ENCODE results near the gene PAK4. TPM values are rescaled to one million over a fixed set of nuclear protein-coding genes. Genes with fewer than 3 reads are reported as not detected.
"Not testable (repeated sequence)": the region's sequence is repeated elsewhere in the genome, so short reads cannot be mapped to it uniquely, and the experiment has no call there.

PAK4 gene
- total RNA-seq, 1 experiment from 2014 or later: 7.1 TPM

DNA sequence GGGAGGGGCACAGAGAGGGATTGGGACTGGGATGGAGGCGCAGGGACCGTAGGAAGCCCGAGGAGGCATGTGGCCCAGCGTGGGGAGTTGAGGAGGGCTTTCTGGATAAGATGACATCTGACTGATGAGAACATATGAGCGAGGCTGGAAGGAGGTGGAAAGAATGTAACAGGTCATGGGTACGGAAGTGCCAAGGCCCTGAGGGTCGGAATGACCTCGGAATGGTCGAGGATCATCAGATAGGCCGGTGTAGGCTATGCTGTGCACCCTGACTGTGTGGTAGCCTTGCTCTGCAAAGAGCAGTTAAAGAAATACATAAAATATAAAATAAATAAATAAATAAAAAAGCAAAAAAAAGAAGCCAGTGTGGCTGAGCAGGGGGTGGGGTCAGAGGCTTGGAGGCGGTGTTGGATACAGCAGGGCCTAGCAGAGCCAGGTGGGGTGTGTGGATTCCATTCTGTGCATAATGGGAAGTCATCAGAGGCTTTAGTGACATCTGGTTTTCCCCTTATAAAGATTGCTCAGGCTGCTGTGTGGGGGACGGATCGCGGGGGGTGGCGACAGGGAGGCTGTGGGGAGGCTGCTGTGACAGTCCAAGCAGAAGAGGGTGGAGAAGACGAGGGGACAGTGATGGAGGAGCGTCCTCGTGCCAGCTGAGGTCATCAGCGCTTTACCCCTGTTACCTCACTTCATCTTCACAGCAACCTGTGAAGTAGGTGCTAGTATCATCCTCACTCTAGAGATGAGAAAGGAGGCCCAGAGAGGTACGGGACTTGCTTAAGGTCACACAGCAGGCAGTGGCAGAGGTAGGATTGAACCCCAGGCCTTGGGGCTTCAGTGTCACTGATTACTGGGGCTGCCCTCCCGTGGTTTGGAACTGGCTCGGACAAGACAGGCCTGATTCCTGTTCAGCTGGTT is 5.0 kb downstream of the PAK4 start:
- DNase-seq (ENCODE audit: low read depth): no peak

DNA sequence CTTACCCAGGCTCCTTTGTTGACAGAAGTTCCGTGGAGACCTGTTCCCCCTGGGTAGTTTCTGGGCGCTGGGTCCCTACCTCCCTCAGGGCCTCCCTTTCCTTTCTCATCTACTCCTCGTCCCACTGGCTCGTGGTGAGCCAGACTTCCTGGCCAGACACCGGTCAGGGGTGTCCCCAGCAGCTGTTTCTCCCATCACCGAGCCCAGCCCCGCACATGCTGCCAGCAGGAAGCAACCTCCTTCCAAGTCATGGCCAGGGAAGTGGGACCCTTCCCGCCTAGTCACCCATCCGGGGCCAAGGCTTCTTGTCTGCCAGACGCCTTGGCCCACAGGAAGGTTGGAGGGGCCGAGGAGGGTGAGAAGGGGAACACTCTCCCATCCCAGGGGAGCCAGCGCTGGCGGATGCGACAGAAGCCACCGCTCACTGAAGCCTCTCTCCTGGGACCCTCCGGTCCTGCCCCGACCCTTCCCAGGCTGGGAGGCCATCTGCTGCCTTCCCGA is 5.7 kb downstream of the PAK4 start:
- no peak for DNase-seq (ENCODE audit: low read depth)

DNA sequence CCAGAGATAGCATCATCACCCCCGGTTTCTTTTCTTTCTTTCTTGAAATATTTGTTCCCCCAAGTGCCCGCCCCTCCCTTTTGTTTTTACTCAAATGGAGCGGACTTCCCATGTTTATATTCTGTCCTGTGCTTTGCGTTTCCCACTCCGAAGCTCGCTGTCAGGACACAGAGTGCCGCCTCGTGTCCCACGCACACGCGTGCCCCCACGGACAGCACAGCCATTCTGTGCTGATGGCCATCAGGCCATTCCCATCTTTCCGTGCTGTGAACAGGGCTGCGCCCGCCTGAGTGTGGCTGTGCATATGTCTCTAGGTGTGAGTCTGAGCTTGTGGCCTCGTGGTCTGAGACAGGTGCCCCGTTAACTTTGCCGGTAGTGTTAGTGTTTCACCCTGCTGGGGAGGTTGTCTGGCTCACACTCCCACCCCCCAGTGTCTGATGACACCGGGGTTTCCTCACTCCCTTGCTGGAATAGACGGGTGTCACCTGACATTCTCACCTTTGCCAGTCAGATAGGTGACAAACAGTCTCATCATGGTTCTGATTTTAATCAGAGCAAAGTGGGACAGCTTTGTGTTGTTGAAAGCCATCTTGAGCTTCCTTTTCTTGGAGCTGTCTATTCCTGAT is 6.9 kb downstream of the PAK4 start:
- no peak for DNase-seq (ENCODE audit: low read depth)

DNA sequence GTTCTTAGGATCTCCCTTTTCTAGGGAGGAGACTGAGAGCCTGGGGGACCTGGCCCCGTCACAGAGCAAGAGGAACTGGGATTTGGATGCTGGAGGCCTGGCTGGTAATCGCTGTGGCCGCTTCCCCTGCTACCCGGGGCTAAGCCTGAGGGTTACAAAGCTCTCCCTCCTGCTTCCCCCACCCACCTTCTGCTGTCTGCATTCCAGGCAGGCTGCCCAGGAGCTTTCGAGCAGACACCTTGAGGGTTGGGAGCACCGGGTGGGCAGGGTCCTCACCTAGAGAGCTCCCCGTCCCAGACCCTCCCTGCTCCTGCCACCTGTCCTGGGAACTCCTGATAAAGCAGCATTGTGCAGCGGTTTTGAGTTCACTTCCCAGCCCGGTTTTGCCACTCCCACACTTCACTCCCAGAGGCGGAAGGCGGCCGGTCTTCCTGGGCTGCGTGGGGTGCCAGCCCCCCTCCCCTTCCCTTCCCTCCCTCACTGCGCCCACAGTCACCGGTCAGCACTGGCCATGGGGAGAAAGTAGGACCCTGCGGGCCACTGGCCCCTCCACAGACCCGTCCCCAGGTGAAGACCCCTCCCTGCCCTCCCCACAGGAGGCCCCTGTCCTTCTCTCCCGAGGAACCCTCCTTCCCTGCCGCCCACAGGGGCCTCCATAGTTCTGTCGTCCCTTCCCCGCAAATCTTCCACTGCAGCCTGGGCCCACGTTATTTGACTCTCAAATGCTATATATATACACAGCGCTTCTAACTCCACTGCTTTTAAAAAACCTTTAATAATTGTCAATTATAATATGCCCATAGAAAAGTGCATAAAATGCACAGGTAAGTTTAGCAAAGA is 8.1 kb downstream of the PAK4 start:
- no peak for DNase-seq (ENCODE audit: low read depth)

DNA sequence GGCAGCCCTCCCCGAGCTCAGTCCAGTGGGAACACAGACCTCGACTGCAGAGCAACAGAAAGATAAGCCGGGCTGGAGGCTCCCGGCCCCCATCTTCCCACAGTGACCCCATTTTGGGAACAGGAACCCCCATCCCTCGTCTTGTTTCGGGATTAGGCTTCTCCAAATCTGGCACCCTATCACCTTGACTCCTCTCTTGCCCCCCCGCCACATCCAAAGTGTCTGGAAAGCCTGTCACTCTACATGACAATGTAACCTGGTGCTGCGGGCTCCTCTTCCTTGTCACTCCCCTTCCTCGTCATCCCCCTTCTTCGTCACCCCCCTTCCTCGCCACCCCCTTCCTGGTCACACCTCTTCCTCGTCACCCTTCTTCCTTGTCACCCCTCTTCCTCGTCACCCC is 10.1 kb downstream of the PAK4 start:
- DNase-seq (ENCODE audit: low read depth): no peak

DNA sequence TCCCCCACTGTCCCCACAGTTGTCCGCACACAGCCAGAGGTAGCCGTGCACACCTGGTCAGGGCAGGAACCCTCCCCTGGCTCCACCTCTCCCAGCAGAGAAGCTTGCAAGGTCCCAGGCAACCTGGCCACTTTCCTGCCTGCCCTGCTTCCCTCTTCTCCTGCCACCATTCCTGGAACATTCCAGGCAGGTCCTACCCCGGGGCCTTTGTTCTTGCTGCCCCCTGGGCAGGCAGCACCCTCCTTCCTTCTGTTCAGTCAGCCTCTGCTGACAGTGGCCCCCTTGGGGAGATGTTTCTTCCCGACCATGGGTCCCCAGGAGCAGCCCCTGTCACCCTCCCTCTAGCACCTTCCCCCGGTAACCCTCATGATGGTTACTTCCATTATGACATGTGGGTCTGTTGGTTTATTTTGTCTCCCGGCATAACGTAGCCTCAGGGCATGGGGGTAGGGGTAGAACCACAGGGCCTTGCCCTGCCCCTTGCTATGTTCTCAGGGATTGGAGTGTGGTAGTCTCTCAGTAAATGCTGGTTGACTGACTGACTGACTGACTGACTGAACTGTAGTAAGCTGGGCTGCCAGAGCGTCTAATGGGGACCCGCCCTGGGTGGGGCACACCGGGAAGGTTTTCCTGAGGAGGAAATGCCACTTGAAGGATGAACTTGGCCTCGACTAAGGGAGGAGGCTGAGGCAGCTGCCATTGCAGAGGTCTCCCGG is 10.8 kb downstream of the PAK4 start:
- DNase-seq (ENCODE audit: low read depth): no peak

DNA sequence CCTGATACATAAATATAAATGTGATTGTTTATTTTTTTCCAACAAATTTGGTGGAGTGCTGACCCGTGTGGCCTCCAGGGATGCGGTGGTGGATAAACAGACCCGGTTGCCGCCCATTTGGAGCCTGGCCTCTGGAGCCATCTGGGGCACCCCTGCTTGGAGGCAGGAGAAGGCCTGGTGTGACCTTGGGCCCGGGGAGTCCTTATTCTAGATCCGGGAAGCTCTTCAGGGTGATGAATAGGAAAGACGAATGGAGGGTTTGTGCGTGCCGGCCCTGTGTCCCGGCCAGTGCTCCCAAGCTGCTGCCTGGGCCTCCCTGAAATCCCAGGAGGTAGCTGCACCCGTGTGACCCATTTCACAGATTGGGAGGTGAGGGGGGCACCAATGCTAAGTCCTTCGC is 11.5 kb downstream of the PAK4 start:
- DNase-seq (ENCODE audit: low read depth): no peak

DNA sequence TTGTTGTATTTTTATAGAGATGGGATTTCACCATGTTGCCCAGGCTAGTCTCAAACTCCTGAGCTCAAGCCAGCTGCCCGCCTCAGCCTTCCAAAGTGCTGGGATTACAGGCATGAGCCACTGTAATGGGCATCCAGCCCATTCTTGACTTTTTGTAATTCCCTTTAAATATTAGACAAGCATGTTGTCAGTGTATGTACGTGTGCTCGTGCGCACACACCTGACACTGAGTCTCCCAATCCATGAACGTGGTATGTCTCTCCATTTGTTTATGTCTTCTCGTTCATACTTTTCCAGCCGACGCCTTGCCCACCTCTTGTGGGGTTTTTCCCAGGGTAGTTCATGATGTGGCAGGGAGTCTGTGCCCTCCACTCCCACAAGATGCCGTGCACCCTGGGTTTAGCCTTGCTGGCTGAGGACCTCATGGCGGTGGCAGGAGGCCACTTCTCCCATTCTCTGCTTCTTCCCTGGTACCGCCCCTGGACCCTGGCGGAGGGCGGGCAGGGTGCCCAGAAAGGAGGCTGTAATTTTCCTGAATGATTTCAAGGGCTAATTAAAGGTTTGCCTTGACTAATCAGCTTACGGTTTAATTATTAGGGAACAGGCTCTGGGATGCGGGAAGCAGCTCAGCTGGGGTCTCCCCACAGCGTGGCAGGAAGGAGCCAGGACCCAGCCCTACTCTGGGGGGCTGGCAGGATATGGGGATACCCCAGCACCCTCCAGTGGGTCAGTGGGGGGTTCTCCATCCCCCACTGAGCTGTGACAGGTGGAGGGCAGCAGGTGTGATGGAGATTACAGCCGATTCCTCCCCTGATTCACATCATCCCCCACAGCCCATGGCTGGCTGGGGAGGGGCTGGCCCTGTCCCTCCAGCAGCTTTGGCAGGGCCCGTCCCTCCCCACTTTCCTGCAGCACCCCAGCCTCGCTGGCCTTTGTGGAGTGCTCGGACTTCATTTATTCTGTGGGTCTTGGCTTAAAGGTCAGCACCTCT is 12.9 kb downstream of the PAK4 start:
- DNase-seq (ENCODE audit: low read depth): no peak

DNA sequence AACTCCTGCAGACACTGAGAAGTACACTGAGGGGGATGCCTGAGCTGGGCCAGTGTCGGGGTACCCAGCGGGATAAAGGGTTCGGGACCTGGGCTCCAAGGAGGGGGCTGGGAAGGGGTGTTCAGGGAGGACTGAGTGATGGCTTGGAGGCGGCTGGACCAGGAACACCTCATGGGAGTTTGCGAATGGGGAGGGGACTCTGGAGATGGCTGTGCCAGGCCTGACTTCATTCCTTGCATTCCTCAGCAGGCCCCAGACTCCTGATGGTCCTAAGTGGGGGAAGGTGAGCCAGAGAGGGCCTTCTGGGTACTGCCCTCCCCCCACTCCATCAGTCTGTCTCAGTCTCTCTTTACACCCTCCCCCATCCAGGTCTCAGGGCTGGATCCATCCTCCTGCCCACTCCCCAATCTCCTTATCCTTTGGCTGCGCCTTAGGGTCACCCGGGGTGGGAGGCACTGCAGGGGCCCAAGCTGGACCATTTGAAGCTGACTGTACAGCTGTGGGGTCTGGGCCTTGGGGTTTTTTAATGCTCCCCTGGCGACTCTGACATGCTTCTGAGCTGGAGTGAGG is 13.8 kb downstream of the PAK4 start:
- DNase-seq (ENCODE audit: low read depth): no peak

DNA sequence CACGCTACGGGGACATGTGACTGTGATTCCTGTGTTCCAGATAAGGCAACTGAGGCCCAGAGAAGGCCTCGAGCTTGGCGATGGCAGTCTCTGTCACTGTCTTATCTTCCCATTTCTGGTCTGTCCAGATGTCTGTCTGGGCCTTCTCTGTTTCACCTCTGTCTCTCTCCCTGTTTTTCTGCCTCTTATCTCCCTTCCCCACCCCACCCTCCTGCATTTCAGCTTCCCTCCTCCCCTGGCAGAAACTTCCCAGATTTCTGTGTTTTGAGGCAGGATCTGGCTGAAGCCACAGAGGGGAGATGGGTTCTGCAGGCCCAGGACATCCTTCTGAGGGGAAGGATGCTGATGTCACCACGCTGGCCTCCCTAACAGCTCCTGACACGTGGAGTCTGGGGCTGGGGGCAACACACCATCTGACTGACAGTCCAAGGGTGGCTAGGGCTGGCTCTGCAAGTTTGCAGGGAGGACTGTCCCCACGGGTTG is 14.4 kb downstream of the PAK4 start:
- DNase-seq (ENCODE audit: low read depth): no peak

DNA sequence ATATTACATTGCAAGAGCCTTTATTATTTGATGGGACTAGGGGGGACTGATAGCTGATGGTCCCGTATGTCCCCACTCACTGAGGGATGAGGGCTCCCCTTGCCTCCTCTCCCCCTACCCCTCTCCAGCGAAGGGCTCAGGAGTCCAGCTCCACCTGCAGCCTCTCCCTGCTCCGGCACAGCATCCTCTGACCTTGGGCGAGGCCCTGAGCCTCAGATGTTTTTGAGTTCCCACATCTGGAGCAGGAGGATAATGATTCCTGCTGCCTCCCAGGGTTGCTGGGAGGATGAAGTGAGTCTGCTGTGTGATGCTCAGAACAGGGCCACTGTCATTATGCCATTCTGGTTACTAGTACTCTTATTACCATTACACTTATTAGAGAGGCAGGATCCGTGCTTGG is 15.0 kb downstream of the PAK4 start:
- DNase-seq (ENCODE audit: low read depth): no peak

DNA sequence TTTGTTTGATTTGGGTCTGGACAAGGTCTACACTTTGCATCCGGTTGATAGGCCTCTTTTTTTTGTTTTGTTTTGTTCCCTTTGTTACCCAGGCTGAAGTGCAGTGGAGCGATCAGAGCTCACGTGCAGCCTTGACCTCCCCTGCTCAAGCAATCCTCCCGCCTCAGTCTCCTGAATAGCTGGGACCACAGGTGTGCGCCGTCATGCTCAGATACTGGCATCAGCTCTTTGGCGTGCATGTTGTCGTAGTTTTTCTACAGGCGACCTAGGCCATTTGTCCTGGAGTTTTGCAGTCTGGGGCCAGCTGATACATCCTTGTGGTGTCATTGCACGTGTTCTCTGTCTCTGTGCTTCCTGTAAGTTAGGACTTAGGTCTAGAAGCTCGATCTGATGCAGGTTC is 16.3 kb downstream of the PAK4 start:
- no peak for DNase-seq (ENCODE audit: low read depth)

DNA sequence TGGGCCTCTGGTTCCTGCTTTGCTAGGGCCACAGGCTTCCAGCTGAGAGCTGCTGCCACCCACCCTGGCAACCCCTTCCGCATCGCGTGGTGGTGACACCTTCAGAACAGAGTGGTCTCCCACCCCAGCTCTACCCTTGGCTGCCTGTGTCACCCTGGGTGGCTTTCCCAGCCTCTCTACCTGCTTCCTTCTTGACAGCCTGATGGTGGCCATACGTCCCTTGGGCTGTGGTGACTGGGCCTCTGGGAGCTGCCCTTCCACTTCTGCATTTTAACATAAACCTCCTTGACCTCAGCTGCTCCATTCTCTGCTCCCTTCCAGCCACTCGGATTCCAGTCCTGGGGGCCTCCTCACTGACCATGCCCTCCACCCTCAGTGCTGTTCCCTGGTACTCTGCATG is 17.0 kb downstream of the PAK4 start:
- no peak for DNase-seq (ENCODE audit: low read depth)

DNA sequence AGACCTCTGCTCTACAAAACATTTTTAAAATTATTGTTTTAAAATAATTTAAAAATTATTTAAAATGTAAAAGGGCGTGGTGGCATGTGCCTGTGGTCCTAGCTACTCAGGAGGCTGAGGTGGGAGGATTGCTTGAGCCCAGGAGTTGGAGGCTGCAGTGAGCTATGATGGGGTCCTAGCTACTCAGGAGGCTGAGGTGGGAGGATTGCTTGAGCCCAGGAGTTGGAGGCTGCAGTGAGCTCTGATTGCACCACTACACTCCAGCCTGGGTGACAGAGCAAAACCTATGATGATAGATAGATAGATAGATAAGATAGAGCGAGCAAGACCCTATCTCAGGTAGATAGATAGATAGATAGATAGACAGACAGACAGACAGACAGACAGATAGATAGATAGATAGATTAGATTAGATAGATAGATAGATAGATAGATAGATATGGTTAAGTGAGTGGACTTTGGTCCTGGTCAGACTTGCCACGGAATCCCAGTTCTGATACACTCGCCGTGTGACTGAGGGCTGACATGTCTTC is 18.2 kb downstream of the PAK4 start:
- DNase-seq (ENCODE audit: low read depth): not testable (repeated sequence)

DNA sequence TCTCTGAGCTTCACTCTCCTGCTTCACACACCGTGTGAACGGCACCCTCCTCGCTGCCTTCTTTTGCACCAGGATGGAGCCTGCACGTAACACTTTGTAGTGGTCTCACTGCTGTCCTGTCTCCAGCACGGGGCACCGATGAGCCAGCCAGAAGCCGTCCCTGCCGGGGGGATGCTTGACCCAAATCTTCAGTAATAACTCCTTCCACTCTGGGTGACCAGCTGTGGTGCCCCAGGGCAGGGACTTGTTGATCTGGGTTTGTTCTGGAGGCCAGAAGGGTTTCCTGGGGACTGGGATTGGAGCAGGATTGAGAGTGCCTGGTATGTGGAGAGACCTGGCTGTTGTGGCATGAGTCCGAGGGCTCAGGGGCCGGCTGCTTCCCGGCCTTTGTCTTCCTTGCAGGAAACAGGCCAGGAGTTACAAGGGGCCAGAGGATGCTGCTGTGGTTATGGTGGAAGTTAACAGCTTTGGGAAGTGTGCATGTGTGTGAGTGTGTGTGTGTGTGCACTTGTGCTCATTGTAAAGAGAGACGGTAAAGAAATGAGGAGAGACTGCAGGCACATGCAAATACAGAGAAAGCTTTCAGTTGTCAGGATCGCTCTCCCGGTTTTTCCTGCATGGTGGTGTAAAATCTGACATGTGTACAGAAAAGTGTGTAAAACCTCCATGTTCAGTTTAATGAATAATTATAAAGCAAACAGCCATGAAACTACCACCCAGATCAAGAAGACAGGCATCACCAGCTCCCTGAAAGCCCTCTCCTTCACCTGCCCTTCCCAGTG is 18.9 kb downstream of the PAK4 start:
- DNase-seq (ENCODE audit: low read depth): no peak

DNA sequence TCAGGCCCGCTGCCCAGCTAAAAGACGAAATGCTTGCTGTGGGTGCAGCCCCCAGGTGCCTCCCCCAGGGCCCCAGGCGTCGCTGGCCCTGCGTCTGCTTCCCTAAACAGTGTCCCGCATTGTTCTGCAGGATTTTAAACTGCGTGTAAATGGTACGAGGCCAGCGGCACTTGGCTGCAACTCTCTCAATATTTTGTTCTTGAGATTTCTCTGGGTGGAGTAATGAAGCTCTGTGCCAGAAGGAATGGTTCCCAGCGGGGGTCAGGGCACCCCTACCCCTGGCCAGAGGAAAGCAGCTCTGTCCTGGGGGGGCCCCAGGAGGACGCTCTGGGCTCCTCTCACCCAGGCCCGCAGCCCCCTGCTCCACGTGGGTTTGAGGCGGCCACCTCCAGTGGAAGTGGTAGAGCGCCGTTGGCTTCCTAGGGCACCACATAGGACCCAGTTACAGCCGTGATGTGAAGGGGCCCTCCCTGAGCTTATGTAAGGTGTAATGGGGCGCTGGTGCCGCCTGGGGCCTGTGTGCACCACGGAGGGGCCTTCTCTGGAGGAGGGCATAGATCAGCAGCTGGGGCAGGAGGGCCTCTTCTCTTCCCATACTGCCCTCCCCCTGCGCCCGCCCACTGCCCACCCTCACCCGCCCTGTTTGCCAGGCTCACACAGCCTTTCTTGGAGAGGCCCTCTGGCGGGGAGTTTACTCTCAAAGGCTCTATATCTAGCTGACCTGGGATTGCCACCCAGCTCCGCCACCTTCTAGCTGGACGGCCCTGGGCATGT is 19.8 kb downstream of the PAK4 start:
- DNase-seq (ENCODE audit: low read depth): no peak

DNA sequence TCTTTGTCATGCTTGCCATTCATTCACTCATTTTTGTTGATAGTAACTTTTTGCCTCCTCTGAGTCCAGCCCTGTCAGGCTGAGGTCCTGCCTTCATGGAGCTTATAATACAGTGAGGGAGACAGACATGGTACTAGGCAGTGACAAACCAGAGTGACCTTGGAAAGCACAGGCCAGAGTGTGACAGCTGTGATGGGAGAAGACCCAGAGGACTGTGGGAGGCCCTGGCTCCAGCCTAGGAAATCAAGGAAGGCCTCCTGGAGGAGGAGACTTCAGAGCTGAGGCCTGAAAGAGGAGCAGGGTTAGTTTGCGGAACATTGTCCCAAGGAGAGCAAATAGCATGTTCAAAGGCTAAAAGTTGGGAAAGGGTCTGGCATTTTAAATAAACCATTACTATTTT is 20.5 kb downstream of the PAK4 start:
- DNase-seq (ENCODE audit: low read depth): no peak
